Neural cell (in vitro differentiated cells): Measurements from ENCODE around the gene EXOSC3. TPM values are rescaled to one million over a fixed set of nuclear protein-coding genes. Genes with fewer than 3 reads are reported as not detected.
A peak's percentile ranks its signal among the peaks of the same experiment; 100 is the strongest.
"Not testable (repeated sequence)": the region's sequence is repeated elsewhere in the genome, so short reads cannot be mapped to it uniquely, and the experiment has no call there.

Experiments used
- H2AFZ ChIP-seq: fragments of 200-600, 300-800 bp; sonication (generic), shearing (Covaris generic); 2 replicates; pipeline ENCODE4 v1.6.0; 2014; ENCODE audit warnings: low read depth, mild to moderate bottlenecking, antibody characterized with exemption, low read length, moderate library complexity
- H3F3A ChIP-seq: fragments of 200-600 bp; shearing (Covaris generic); 2 replicates; pipeline ENCODE4 v1.6.1; 2016; ENCODE audit warnings: mild to moderate bottlenecking, moderate library complexity, mixed read lengths, antibody characterized with exemption, low read length; ENCODE audit not compliant: insufficient read depth, poor library complexity, severe bottlenecking
- H3K27ac ChIP-seq: fragments of 200-600, 300-800 bp; sonication (generic), shearing (Covaris generic); 2 replicates; pipeline ENCODE4 v1.5.1; 2014; ENCODE audit warnings: mild to moderate bottlenecking, low read length, moderate library complexity
- H3K27me3 ChIP-seq: fragments of 300-800, 200-600 bp; sonication (generic), shearing (Covaris generic); 2 replicates; pipeline ENCODE4 v1.6.0; 2014; ENCODE audit warnings: mild to moderate bottlenecking, low read depth, low read length, moderate library complexity; ENCODE audit not compliant: insufficient read depth
- H3K36me3 ChIP-seq: fragments of 300-800, 200-600 bp; sonication (generic), shearing (Covaris generic); 2 replicates; pipeline ENCODE4 v1.5.1; 2014; ENCODE audit warnings: mild to moderate bottlenecking, antibody characterized with exemption, low read length, moderate library complexity; ENCODE audit not compliant: insufficient read depth
- H3K4me2 ChIP-seq: fragments of 300-800, 200-600 bp; sonication (generic), shearing (Covaris generic); 2 replicates; pipeline ENCODE4 v1.6.0; 2014; ENCODE audit warnings: mild to moderate bottlenecking, low read length
- H3K4me3 ChIP-seq: fragments of 300-800, 200-600 bp; sonication (generic), shearing (Covaris generic); 2 replicates; pipeline ENCODE4 v1.5.1; 2014; ENCODE audit warnings: mild to moderate bottlenecking, low read length, moderate library complexity
- H3K79me2 ChIP-seq: fragments of 200-600 bp; shearing (Covaris generic); replicated peaks from 2 replicates; pipeline ENCODE4 v1.6.0; 2014; ENCODE audit warnings: mild to moderate bottlenecking, low read length, moderate library complexity; ENCODE audit not compliant: insufficient read depth
- H3K9ac ChIP-seq: fragments of 300-800, 200-600 bp; sonication (generic), shearing (Covaris generic); 2 replicates; pipeline ENCODE4 v1.6.1; 2016; ENCODE audit warnings: mild to moderate bottlenecking, low read length, mixed read lengths
- H3K9me2 ChIP-seq: fragments of 200-600 bp; shearing (Covaris generic); 2 replicates; pipeline ENCODE4 v1.6.1; 2016; ENCODE audit warnings: mild to moderate bottlenecking, low read length, mixed read lengths; ENCODE audit not compliant: insufficient read depth
- H3K9me3 ChIP-seq: fragments of 200-600, 300-800 bp; sonication (generic), shearing (Covaris generic); 2 replicates; pipeline ENCODE4 v1.6.1; 2016; ENCODE audit warnings: mild to moderate bottlenecking, mixed run types, low read length, moderate library complexity, mixed read lengths
- H4K20me1 ChIP-seq: fragments of 200-600 bp; shearing (Covaris generic); 2 replicates; pipeline ENCODE4 v1.6.1; 2016; ENCODE audit warnings: mild to moderate bottlenecking, mixed run types; ENCODE audit not compliant: insufficient read depth
- CTCF ChIP-seq: fragments of 450-650 bp; IDR thresholded peaks from 2 replicates; pipeline ENCODE4 v1.5.1; 2014; ENCODE audit warnings: antibody characterized with exemption, mild to moderate bottlenecking, moderate library complexity; ENCODE audit not compliant: poor library complexity, severe bottlenecking
- EP300 ChIP-seq: fragments of 450-650 bp; conservative IDR thresholded peaks from 2 replicates; pipeline ENCODE4 v1.6.1; 2014; ENCODE audit warnings: antibody characterized with exemption, mild to moderate bottlenecking, moderate library complexity; ENCODE audit not compliant: poor library complexity, severe bottlenecking
- EZH2 ChIP-seq: fragments of 200-600, 300-800 bp; shearing (Covaris generic), sonication (generic); IDR thresholded peaks from 2 replicates; pipeline ENCODE4 v1.6.1; 2014; ENCODE audit warnings: antibody characterized with exemption, low read length, borderline replicate concordance, mild to moderate bottlenecking; ENCODE audit not compliant: insufficient read depth, poor library complexity, severe bottlenecking
- MXI1 ChIP-seq: fragments of 450-650 bp; conservative IDR thresholded peaks from 2 replicates; pipeline ENCODE4 v1.6.1; 2014; ENCODE audit warnings: antibody characterized with exemption, mild to moderate bottlenecking; ENCODE audit not compliant: poor library complexity, severe bottlenecking
- POLR2AphosphoS5 ChIP-seq: IDR thresholded peaks from 2 replicates; pipeline ENCODE4 v1.6.1; 2012
- RAD21 ChIP-seq: fragments of 450-650 bp; conservative IDR thresholded peaks from 2 replicates; pipeline ENCODE4 v1.6.1; 2014; ENCODE audit warnings: antibody characterized with exemption, mild to moderate bottlenecking, moderate library complexity
- SMC3 ChIP-seq: fragments of 450-650 bp; conservative IDR thresholded peaks from 2 replicates; pipeline ENCODE4 v1.6.1; 2014; ENCODE audit warnings: antibody characterized with exemption, mild to moderate bottlenecking, moderate library complexity; ENCODE audit not compliant: poor library complexity
- TAF1 ChIP-seq: IDR thresholded peaks from 2 replicates; pipeline ENCODE4 v1.6.1; 2012; ENCODE audit warnings: low read depth
- polyA plus RNA-seq: library from polyadenylated mRNA; depleted of rRNA; stranded (reverse); fragments of >200 nt; gene quantifications from 2 replicates; pipeline ENCODE4 v1.2.3, GENCODE V29; 2014
- TF ChIP-seq, protein P1 (sequence below): IDR thresholded peaks from 2 replicates; pipeline ENCODE4 v1.6.1; 2012; ENCODE audit warnings: borderline replicate concordance

EXOSC3 gene
- polyA plus RNA-seq, 1 donor from 2014 or later, result 46.4 TPM

DNA sequence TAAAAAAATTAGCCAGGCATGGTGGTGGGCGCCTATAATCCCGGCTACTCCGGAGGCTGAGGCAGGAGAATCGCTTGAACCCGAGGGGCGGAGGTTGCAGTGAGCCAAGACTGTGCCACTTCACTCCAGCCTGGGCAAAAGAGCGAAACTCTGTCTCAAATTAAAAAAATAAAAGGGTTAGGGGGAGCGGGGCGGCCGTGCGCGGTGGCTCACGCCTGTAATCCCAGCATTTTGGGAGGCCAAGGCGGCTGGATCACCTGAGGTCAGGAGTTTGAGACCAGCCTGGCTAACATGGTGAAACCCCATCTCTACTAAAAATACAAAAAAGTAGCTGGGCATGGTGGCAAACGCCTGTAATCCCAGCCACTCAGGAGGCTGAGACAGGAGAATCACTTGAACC is 24.8 kb upstream of the EXOSC3 start:
- not testable (repeated sequence) for H3K4me2 ChIP-seq, H2AFZ ChIP-seq, H3K4me3 ChIP-seq, H4K20me1 ChIP-seq, H3K9me3 ChIP-seq, H3F3A ChIP-seq, H3K27me3 ChIP-seq, H3K36me3 ChIP-seq, H3K9ac ChIP-seq, H3K27ac ChIP-seq, H3K9me2 ChIP-seq
- H3K79me2 ChIP-seq, result peaks cover 20% of the 10 kb centered on the region

- Histone ChIP-seq H3K9me3 (no peaks in the 10 kb centered on the region), H3K4me3 (no peak overlapping the region), H3K9me2 (no peaks in the 10 kb centered on the region), H3K36me3 (no peaks in the 10 kb centered on the region), H3K9ac (no peak overlapping the region), H3K79me2 (peaks cover 49% of the 10 kb centered on the region), H3F3A (no peaks in the 10 kb centered on the region), H3K27me3 (no peaks in the 10 kb centered on the region), H3K4me2 (no peak overlapping the region), H3K27ac (no peak overlapping the region), H4K20me1 (peaks cover 3% of the 10 kb centered on the region), H2AFZ (no peak overlapping the region)
- no peak for TF ChIP-seq EZH2
- TF ChIP-seq CTCF, result no peak
- TF ChIP-seq EP300, result no peak
- TF ChIP-seq TAF1, result no peak
- TF ChIP-seq, protein P1, sequence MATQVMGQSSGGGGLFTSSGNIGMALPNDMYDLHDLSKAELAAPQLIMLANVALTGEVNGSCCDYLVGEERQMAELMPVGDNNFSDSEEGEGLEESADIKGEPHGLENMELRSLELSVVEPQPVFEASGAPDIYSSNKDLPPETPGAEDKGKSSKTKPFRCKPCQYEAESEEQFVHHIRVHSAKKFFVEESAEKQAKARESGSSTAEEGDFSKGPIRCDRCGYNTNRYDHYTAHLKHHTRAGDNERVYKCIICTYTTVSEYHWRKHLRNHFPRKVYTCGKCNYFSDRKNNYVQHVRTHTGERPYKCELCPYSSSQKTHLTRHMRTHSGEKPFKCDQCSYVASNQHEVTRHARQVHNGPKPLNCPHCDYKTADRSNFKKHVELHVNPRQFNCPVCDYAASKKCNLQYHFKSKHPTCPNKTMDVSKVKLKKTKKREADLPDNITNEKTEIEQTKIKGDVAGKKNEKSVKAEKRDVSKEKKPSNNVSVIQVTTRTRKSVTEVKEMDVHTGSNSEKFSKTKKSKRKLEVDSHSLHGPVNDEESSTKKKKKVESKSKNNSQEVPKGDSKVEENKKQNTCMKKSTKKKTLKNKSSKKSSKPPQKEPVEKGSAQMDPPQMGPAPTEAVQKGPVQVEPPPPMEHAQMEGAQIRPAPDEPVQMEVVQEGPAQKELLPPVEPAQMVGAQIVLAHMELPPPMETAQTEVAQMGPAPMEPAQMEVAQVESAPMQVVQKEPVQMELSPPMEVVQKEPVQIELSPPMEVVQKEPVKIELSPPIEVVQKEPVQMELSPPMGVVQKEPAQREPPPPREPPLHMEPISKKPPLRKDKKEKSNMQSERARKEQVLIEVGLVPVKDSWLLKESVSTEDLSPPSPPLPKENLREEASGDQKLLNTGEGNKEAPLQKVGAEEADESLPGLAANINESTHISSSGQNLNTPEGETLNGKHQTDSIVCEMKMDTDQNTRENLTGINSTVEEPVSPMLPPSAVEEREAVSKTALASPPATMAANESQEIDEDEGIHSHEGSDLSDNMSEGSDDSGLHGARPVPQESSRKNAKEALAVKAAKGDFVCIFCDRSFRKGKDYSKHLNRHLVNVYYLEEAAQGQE, result no peak
- TF ChIP-seq RAD21, result no peak
- TF ChIP-seq MXI1, result no peak
- TF ChIP-seq POLR2AphosphoS5, result no peak
Observed at GRCh38 chr9:37806271-37806670, 21.4 kb upstream of the EXOSC3 start.

DNA sequence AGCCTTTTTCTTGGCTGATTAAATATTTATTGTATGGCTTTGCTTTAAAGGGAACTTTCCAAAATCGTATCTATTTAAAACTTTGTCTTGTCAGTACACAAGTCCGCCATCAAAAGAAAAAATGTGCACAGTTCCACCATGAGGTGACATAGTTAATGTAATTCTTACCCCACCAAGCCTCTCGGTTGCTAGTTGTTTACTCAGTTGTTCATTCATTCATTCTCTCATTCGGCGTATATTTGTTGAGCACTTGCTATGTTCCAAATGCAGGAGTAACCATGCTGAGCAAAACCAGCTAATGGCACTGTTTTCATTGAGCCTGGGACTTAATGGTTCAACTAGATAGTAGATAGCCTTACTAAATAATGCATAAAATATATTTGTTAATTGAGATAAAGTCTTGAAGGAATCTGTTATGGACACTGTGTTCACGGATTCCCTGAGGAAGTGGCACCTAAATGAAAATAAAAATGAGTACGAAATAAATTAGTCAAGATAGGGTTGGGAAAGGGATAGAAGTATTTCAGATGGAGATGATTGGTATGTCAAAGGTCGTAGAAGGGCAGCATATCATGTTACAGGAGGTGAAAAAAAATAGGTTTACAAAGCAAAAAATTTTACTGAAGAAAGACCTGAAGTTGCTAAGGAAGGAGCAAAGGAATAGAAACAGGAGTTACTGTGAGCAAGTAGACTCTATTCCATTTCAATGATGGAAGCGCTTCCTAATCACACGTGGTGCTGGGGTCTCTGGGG is 17.3 kb upstream of the EXOSC3 start:
- H3F3A ChIP-seq, result no peaks in the 10 kb centered on the region
- peak overlapping the region; percentile 81 for H3K4me2 ChIP-seq
- no peak overlapping the region for H2AFZ ChIP-seq
- peaks cover 35% of the 10 kb centered on the region for H3K79me2 ChIP-seq
- no peak overlapping the region for H3K27ac ChIP-seq
- H3K9ac ChIP-seq, result peak overlapping the region; percentile 87
- peaks cover 3% of the 10 kb centered on the region for H4K20me1 ChIP-seq
- H3K36me3 ChIP-seq, result no peaks in the 10 kb centered on the region
- TF ChIP-seq, protein P1, result no peak
- TF ChIP-seq EZH2 (no peak), MXI1 (no peak), CTCF (no peak), EP300 (no peak), RAD21 (no peak), TAF1 (no peak), SMC3 (no peak), POLR2AphosphoS5 (no peak)
- peak overlapping the region; percentile 97 for H3K4me3 ChIP-seq
- H3K9me2 ChIP-seq, result no peaks in the 10 kb centered on the region
- no peaks in the 10 kb centered on the region for H3K9me3 ChIP-seq
- H3K27me3 ChIP-seq, result no peaks in the 10 kb centered on the region
